ENCODE measurements around the gene KRTAP10-2. TPM values are rescaled to one million over a fixed set of nuclear protein-coding genes. Genes with fewer than 3 reads are reported as not detected.

KRTAP10-2 gene
- total RNA-seq, 4 donors from 2014 or later = 9.3 TPM; not detected in 3

GRCh38 chr21:44514218-44514520 lies 37.1 kb downstream of the KRTAP10-2 start:
- H3K4me3 ChIP-seq (ENCODE audit: low read depth, poor library complexity, severe bottlenecking) = no peak overlapping the region
- intact Hi-C loops (cut with DNase I; ENCODE audit: low total_unique reads) = loop anchor here (5.0 kb wide), 1 partner anchor 278 kb away; no protein-coding TSS in a partner anchor
- 86 to 87% methylated on average over 7 of the region's 7 CpGs for WGBS, 2 donors
- no peak for DNase-seq (ENCODE audit: low spot score in 2 of 2)
- TF ChIP-seq POLR2A (IDR thresholded peaks at IDR 0.05) (no peak), CTCF (IDR thresholded peaks at IDR 0.05) (no peak)

GRCh38 chr21:44513389-44514217 lies 37.7 kb downstream of the KRTAP10-2 start:
- TF ChIP-seq CTCF (IDR thresholded peaks at IDR 0.05) (no peak), POLR2A (IDR thresholded peaks at IDR 0.05) (no peak)
- DNase-seq (ENCODE audit: low spot score in 2 of 2) = no peak
- intact Hi-C loops (cut with DNase I; ENCODE audit: low total_unique reads) = loop anchor here (5.0 kb wide), 1 partner anchor 279 kb away; no protein-coding TSS in a partner anchor
- H3K4me3 ChIP-seq (ENCODE audit: low read depth, poor library complexity, severe bottlenecking) = no peak overlapping the region
- WGBS, 2 donors = 40 to 57% methylated on average over 10 to 15 of the region's 15 CpGs

GRCh38 chr21:44512496-44513388 lies 38.6 kb downstream of the KRTAP10-2 start:
- intact Hi-C loops (cut with DNase I; ENCODE audit: low total_unique reads) = loop anchor here (5.0 kb wide), 1 partner anchor 280 kb away; no protein-coding TSS in a partner anchor
- H3K4me3 ChIP-seq (ENCODE audit: low read depth, poor library complexity, severe bottlenecking) = no peak overlapping the region
- WGBS, 2 donors = 61 to 62% methylated on average over 20 of the region's 21 CpGs
- TF ChIP-seq CTCF (IDR thresholded peaks at IDR 0.05) (no peak), POLR2A (IDR thresholded peaks at IDR 0.05) (no peak)
- no peak for DNase-seq (ENCODE audit: low spot score in 2 of 2)

GRCh38 chr21:44511938-44512275 lies 39.4 kb downstream of the KRTAP10-2 start:
- DNase-seq (ENCODE audit: low spot score in 2 of 2) = no peak
- 73 to 83% methylated on average over 8 of the region's 8 CpGs for WGBS, 2 donors
- H3K4me3 ChIP-seq (ENCODE audit: low read depth, poor library complexity, severe bottlenecking) = no peak overlapping the region
- TF ChIP-seq POLR2A (IDR thresholded peaks at IDR 0.05) (no peak), CTCF (IDR thresholded peaks at IDR 0.05) (no peak)
- intact Hi-C loops (cut with DNase I; ENCODE audit: low total_unique reads) = loop anchor here (5.0 kb wide), 1 partner anchor 280 kb away; no protein-coding TSS in a partner anchor

- DNase-seq (ENCODE audit: low spot score in 2 of 2) = no peak
- WGBS, 2 donors = 78% methylated on average over 11 of the region's 11 CpGs
- TF ChIP-seq CTCF (IDR thresholded peaks at IDR 0.05) = no peak
- no peak for TF ChIP-seq POLR2A (IDR thresholded peaks at IDR 0.05)
- H3K4me3 ChIP-seq (ENCODE audit: low read depth, poor library complexity, severe bottlenecking) = no peak overlapping the region
- intact Hi-C loops (cut with DNase I; ENCODE audit: low total_unique reads) = loop anchor here (5.0 kb wide), 1 partner anchor 281 kb away; no protein-coding TSS in a partner anchor
Measured at GRCh38 chr21:44511219-44511937, 39.9 kb downstream of the KRTAP10-2 start.
